Endothelial cell of umbilical vein (primary cell): ENCODE data around the gene ZFYVE28. TPM values are rescaled to one million over a fixed set of nuclear protein-coding genes. Genes with fewer than 3 reads are reported as not detected.

ENCODE experiments used
- BruUV-seq: library from RNA; stranded (reverse); fragments of 400-500 nt; replicated peaks from 2 replicates; lab custom pipeline; 2021; lab: Mats Ljungman, UMichigan
- CTCF ChIA-PET: fragments of 300-600, 350-600 bp; sonication (Branson Sonifier 250); formaldehyde crosslinking; loops from one replicate; lab custom pipeline; 2021; ENCODE audit warnings: antibody characterized with exemption, inconsistent platforms; lab: Charles Lee
- POLR2A ChIA-PET: fragments of 300-600, 350-600 bp; sonication (Branson Sonifier 250); formaldehyde crosslinking; loops from one replicate; lab custom pipeline; 2021; ENCODE audit warnings: antibody characterized with exemption, inconsistent platforms; lab: Charles Lee
- DNase-seq: peaks from one replicate; pipeline ENCODE4 v3.0.0-alpha.2; 2011; ENCODE audit warnings: low read depth, low spot score
- FAIRE-seq: peaks from 2 replicates; lab custom pipeline; 2011; peaks lifted over from hg19 to GRCh38; lab: Jason Lieb, UNC
- H2AFZ ChIP-seq: 2 replicates; pipeline ENCODE4 v1.6.0; 2012; ENCODE audit warnings: low read depth, low read length, control low read depth, inconsistent platforms
- H3K27ac ChIP-seq: 2 replicates; pipeline ENCODE4 v1.5.1; 2011; ENCODE audit warnings: low read depth, mild to moderate bottlenecking, control low read depth, low read length, moderate library complexity; ENCODE audit not compliant: insufficient read depth
- H3K27me3 ChIP-seq, 2 experiments: 2 replicates each; pipeline versions ENCODE4 v1.6.0 to v1.6.1; 2011; ENCODE audit warnings: low read length in 2 of 2, mixed read lengths in 1 of 2; ENCODE audit not compliant: control insufficient read depth in 2 of 2, insufficient read depth in 2 of 2
- H3K36me3 ChIP-seq, 2 experiments: 2 replicates in 1 of 2; 3 replicates in 1 of 2; pipeline ENCODE4 v1.5.1; 2011; ENCODE audit warnings: low read length in 2 of 2, mild to moderate bottlenecking in 1 of 2, moderate library complexity in 1 of 2; ENCODE audit not compliant: control insufficient read depth in 2 of 2, insufficient read depth in 2 of 2; ENCODE audit errors: extremely low read depth in 1 of 2
- H3K4me1 ChIP-seq: 3 replicates; pipeline ENCODE4 v1.5.1; 2011; ENCODE audit warnings: mild to moderate bottlenecking, low read length; ENCODE audit not compliant: control insufficient read depth, insufficient read depth; ENCODE audit errors: extremely low read depth
- H3K4me2 ChIP-seq: 2 replicates; pipeline ENCODE4 v1.6.1; 2011; ENCODE audit warnings: low read length, control low read depth, mixed read lengths; ENCODE audit not compliant: insufficient read depth
- H3K4me3 ChIP-seq, 3 experiments: fragments of 200-600 bp in 1 of 3; sonication (generic), shearing (Covaris generic) in 1 of 3; replicated peaks in 1 of 3; 2 replicates each; pipeline ENCODE4 v1.5.1; 2011 to 2016; ENCODE audit warnings: control low read depth in 3 of 3, low read length in 3 of 3, mild to moderate bottlenecking in 2 of 3, inconsistent platforms in 1 of 3, low read depth in 1 of 3, moderate library complexity in 1 of 3; ENCODE audit not compliant: insufficient read depth in 1 of 3
- H3K79me2 ChIP-seq: 2 replicates; pipeline ENCODE4 v1.6.0; 2012; ENCODE audit warnings: low read length, inconsistent platforms; ENCODE audit not compliant: control insufficient read depth, insufficient read depth
- H3K9ac ChIP-seq: replicated peaks from 2 replicates; pipeline ENCODE3; 2011; ENCODE audit warnings: low read length, control low read depth; ENCODE audit not compliant: insufficient read depth; ENCODE audit errors: extremely low read depth
- H3K9me1 ChIP-seq: replicated peaks from 3 replicates; pipeline ENCODE4 v1.6.0; 2011; ENCODE audit warnings: mild to moderate bottlenecking, low read length; ENCODE audit not compliant: control insufficient read depth, insufficient read depth; ENCODE audit errors: extremely low read depth
- H3K9me3 ChIP-seq: replicated peaks from 2 replicates; pipeline ENCODE4 v1.5.1; 2012; ENCODE audit warnings: low read length, inconsistent platforms; ENCODE audit not compliant: control insufficient read depth, insufficient read depth
- H4K20me1 ChIP-seq: replicated peaks from 2 replicates; pipeline ENCODE3; 2011; ENCODE audit warnings: mild to moderate bottlenecking, low read length; ENCODE audit not compliant: control insufficient read depth, insufficient read depth; ENCODE audit errors: extremely low read depth
- EZH2 ChIP-seq: IDR thresholded peaks from 2 replicates; pipeline ENCODE4 v1.6.1; 2012; ENCODE audit warnings: borderline replicate concordance, low read depth, mild to moderate bottlenecking, moderate library complexity, low read length, inconsistent platforms; ENCODE audit not compliant: severe bottlenecking
- FOS ChIP-seq: IDR thresholded peaks from 2 replicates; pipeline ENCODE4 v1.6.1; 2011; ENCODE audit warnings: mild to moderate bottlenecking, low read length, moderate library complexity, borderline replicate concordance; ENCODE audit not compliant: insufficient read depth
- GATA2 ChIP-seq: IDR thresholded peaks from 2 replicates; pipeline ENCODE4 v1.7.0; 2011; ENCODE audit warnings: low read depth, mild to moderate bottlenecking, moderate library complexity, mixed read lengths, low read length; ENCODE audit not compliant: insufficient read length, insufficient read depth
- JUN ChIP-seq: IDR thresholded peaks from 2 replicates; pipeline ENCODE4 v1.6.1; 2011; ENCODE audit warnings: borderline replicate concordance, low read depth; ENCODE audit not compliant: insufficient read length, insufficient read depth
- MYC ChIP-seq: IDR thresholded peaks from one replicate; pipeline ENCODE4 v1.6.1; 2011; ENCODE audit warnings: mild to moderate bottlenecking, low read depth, low read length
- POLR2A ChIP-seq: IDR thresholded peaks from 2 replicates; pipeline ENCODE4 v1.6.1; 2012; ENCODE audit warnings: low read depth, mild to moderate bottlenecking, control low read depth, low read length
- POLR2AphosphoS5 ChIP-seq: IDR thresholded peaks from 2 replicates; pipeline ENCODE4 v1.6.1; 2012; ENCODE audit warnings: low read depth, mild to moderate bottlenecking, control low read depth, low read length, moderate library complexity; ENCODE audit not compliant: insufficient read depth
- dilution Hi-C: fragments of 300-500 bp; cut with MboI; formaldehyde crosslinking; loops from one replicate; pipeline ENCODE4 v1.15.0; 2019; ENCODE audit warnings: low sequenced_read_pairs; ENCODE audit not compliant: extremely low pct_ligation_motif_present
- intact Hi-C: fragments of 100-400 bp; cut with micrococcal nuclease; formaldehyde crosslinking; loops from one replicate; pipeline ENCODE4 v1.10.0; 2022
- polyA plus RNA-seq, 4 experiments: library from polyadenylated mRNA; depleted of rRNA in 3 of 4; stranded (reverse) in 3 of 4; unstranded in 1 of 4; fragments of >200 nt; gene quantifications; 2 replicates each; pipeline versions ENCODE4 v1.2.1 to v1.2.3, GENCODE V29; 2011 to 2012; ENCODE audit warnings: missing spikeins in 1 of 4
- total RNA-seq: library from RNA; stranded (reverse); gene quantifications from 2 replicates; pipeline ENCODE4 v1.2.3, GENCODE V29; 2021
- TF ChIP-seq, protein P1 (sequence below), 2 donors: IDR thresholded peaks; 1 replicate in 1 of 2; 2 replicates in 1 of 2; pipeline ENCODE4 v1.5.1; 2011; ENCODE audit warnings: low read length in 2 of 2, mild to moderate bottlenecking in 2 of 2, moderate library complexity in 2 of 2, control low read depth in 1 of 2, inconsistent platforms in 1 of 2, low read depth in 1 of 2; ENCODE audit not compliant: insufficient read depth in 1 of 2; ENCODE audit errors: extremely low read depth in 1 of 2
- TF ChIP-seq, protein P2 (sequence below): IDR thresholded peaks from 2 replicates; pipeline ENCODE4 v1.6.1; 2011; ENCODE audit not compliant: insufficient read depth, insufficient read length

The ZFYVE28 gene
- total and polyA plus RNA-seq, 2 donors (not counting 3 experiments of a cell fraction or from before 2014, with no cell fraction given), result 5.8 to 7.1 TPM

DNA sequence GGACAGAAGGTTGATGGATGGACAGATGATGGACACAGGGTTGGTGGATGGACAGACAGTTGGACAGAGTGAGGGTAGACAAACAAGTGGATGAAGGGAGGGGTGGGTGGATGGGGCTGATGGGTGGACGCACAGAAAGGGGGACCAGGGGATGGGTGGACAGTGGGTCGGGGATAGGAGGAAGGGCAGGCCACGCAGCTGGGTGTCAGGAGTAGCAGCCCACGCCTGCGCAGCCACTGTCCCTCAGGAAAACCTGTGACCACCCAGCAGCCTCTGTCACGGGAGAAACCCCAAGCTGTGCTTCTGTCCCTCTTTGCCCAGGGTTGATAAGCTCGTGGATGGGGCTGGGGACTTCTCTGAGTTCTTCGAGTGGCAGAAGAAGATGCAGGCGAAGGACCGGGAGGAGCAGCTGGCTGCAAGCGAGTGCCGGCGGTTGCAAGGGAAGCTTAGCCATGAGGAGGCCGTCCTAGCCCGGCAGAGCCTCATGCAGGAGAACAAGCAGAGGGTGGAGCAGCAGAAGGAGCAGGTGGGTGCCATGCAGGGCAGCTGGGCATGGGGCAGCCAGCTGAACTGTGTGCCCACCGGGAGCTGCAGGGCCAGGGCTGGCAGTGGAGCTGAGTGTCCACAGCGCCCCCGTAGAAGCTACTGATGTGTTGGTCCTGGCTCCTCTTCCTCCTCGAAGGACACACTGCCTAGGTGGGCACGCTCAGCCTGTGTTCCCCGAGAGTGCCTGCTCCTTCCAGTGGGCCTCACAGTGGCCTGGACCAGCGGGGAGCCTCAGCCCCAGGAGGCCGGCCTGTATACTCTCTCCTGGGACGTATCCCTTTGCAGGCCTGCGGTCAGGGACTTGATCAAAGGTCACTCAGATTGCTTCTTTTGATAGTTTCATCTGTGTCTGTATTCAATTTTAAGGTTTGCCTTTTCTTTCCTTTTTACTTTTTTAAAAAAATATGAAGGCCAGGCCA is 33.7 kb upstream of the ZFYVE28 start:
- Histone ChIP-seq H3K9ac (no peak overlapping the region), H4K20me1 (no peaks in the 10 kb centered on the region), H3K4me2 (no peak overlapping the region), H3K36me3 (no peaks in the 10 kb centered on the region), H3K9me3 (no peaks in the 10 kb centered on the region), H3K9me1 (no peaks in the 10 kb centered on the region), H3K27ac (no peak overlapping the region), H3K79me2 (no peaks in the 10 kb centered on the region), H2AFZ (no peak overlapping the region), H3K4me3 (no peak overlapping the region), H3K4me1 (no peaks in the 10 kb centered on the region), H3K27me3 (no peaks in the 10 kb centered on the region)
- TF ChIP-seq MYC, result no peak
- TF ChIP-seq POLR2AphosphoS5, result no peak
- TF ChIP-seq FOS, result no peak
- no peak for TF ChIP-seq EZH2
- no peak for TF ChIP-seq GATA2
- TF ChIP-seq, protein P1, sequence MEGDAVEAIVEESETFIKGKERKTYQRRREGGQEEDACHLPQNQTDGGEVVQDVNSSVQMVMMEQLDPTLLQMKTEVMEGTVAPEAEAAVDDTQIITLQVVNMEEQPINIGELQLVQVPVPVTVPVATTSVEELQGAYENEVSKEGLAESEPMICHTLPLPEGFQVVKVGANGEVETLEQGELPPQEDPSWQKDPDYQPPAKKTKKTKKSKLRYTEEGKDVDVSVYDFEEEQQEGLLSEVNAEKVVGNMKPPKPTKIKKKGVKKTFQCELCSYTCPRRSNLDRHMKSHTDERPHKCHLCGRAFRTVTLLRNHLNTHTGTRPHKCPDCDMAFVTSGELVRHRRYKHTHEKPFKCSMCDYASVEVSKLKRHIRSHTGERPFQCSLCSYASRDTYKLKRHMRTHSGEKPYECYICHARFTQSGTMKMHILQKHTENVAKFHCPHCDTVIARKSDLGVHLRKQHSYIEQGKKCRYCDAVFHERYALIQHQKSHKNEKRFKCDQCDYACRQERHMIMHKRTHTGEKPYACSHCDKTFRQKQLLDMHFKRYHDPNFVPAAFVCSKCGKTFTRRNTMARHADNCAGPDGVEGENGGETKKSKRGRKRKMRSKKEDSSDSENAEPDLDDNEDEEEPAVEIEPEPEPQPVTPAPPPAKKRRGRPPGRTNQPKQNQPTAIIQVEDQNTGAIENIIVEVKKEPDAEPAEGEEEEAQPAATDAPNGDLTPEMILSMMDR (IDR thresholded peaks at IDR 0.05; ENCODE audit: extremely low read depth in 1 of 2, insufficient read depth in 1 of 2, low read depth in 1 of 2, low read length in 2 of 2), result no peak
- no peak for TF ChIP-seq JUN
- TF ChIP-seq, protein P2, sequence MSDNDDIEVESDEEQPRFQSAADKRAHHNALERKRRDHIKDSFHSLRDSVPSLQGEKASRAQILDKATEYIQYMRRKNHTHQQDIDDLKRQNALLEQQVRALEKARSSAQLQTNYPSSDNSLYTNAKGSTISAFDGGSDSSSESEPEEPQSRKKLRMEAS, result no peak
- TF ChIP-seq POLR2A, result no peak
- POLR2A ChIA-PET, result no interaction called here
- DNase-seq (no peak), FAIRE-seq (no peak)
- BruUV-seq, result no TSS peak
- CTCF ChIA-PET, result interaction anchor here (0.8 to 2.5 kb wide), 4 partner anchors 10 to 232 kb away, joined by 3 to 11 read pairs (median 3); partner anchors contain the start of gene MXD4
- intact Hi-C loops, result no loop called here
- dilution Hi-C loops, result no loop called here
